AG09309 (cell line): ENCODE measurements around the gene DACH1.
"Not testable (repeated sequence)": the region's sequence is repeated elsewhere in the genome, so short reads cannot be mapped to it uniquely, and the experiment has no call there.

Source experiments
- DNase-seq: peaks from one replicate; pipeline ENCODE4 v3.0.0-alpha.2; 2010; ENCODE audit warnings: low read depth
- H3K4me3 ChIP-seq: 2 replicates; pipeline ENCODE4 v1.5.1; 2011; ENCODE audit warnings: mild to moderate bottlenecking, low read depth, low read length, moderate library complexity; ENCODE audit not compliant: control insufficient read depth
- CTCF ChIP-seq: IDR thresholded peaks from 2 replicates; pipeline ENCODE4 v1.5.1; 2011; ENCODE audit warnings: mild to moderate bottlenecking, low read depth, low read length, inconsistent platforms; ENCODE audit not compliant: insufficient read depth, control insufficient read depth; ENCODE audit errors: missing control alignments

DACH1 gene

GRCh38 chr13:71867131-71867814 is at the start of gene DACH1:
TSS of gene DACH1 (minus strand) at chr13:71867204.
- TF ChIP-seq CTCF = no peak
- peak within 1 kb of the TSS; percentile 38 for H3K4me3 ChIP-seq
- DNase-seq = no peak

- H3K4me3 ChIP-seq = no peak overlapping the region
- DNase-seq = no peak
- TF ChIP-seq CTCF = no peak
Observed at GRCh38 chr13:71913717-71914116, 46.7 kb upstream of the DACH1 start.

- no peak for TF ChIP-seq CTCF
- DNase-seq = no peak
- H3K4me3 ChIP-seq = no peak overlapping the region
Observed at GRCh38 chr13:71912524-71912923, 45.5 kb upstream of the DACH1 start.

GRCh38 chr13:71906448-71906847 is 39.4 kb upstream of the DACH1 start:
- no peak for TF ChIP-seq CTCF
- no peak for DNase-seq
- no peak overlapping the region for H3K4me3 ChIP-seq

GRCh38 chr13:71902676-71903075 is 35.7 kb upstream of the DACH1 start:
- no peak for TF ChIP-seq CTCF
- DNase-seq = no peak
- no peak overlapping the region for H3K4me3 ChIP-seq

GRCh38 chr13:71893506-71893905 is 26.5 kb upstream of the DACH1 start:
- not testable (repeated sequence) for DNase-seq, H3K4me3 ChIP-seq

- no peak overlapping the region for H3K4me3 ChIP-seq
- no peak for DNase-seq
- TF ChIP-seq CTCF = no peak
Observed at GRCh38 chr13:71886880-71887279, 19.9 kb upstream of the DACH1 start.
